Stimulated activated CD4-positive, alpha-beta T cell treated with anti-CD3 and anti-CD28 coated beads, Interleukin-2, amount 100 ng/mL, for 24 hours (primary cell): ENCODE results near the gene CRIM1.

Experiments
- DNase-seq, 2 donors: peaks; one replicate each; pipeline ENCODE4 v3.0.0-alpha.2; 2020

CRIM1 gene

GRCh38 chr2:36490749-36491148 is 135.2 kb downstream of the CRIM1 start:
- DNase-seq: no peak

GRCh38 chr2:36492216-36492945 is 136.8 kb downstream of the CRIM1 start:
- no peak for DNase-seq

GRCh38 chr2:36493306-36493705 is 137.7 kb downstream of the CRIM1 start:
- no peak for DNase-seq

- DNase-seq: no peak
Observed at GRCh38 chr2:36497570-36498163, 142.1 kb downstream of the CRIM1 start.

- no peak for DNase-seq
Observed at GRCh38 chr2:36499128-36499820, 143.7 kb downstream of the CRIM1 start.

GRCh38 chr2:36500072-36500471 is 144.5 kb downstream of the CRIM1 start:
- DNase-seq: no peak

GRCh38 chr2:36502081-36502480 is 146.5 kb downstream of the CRIM1 start:
- no peak for DNase-seq

GRCh38 chr2:36507408-36507812 is 151.8 kb downstream of the CRIM1 start:
- DNase-seq: peak; percentile 23 to 27

- no peak for DNase-seq
Observed at GRCh38 chr2:36509075-36509474, 153.5 kb downstream of the CRIM1 start.

GRCh38 chr2:36511858-36512603 is 156.5 kb downstream of the CRIM1 start:
- DNase-seq: no peak

GRCh38 chr2:36512705-36513104 is 157.1 kb downstream of the CRIM1 start:
- no peak for DNase-seq

GRCh38 chr2:36513661-36514060 is 158.1 kb downstream of the CRIM1 start:
- no peak for DNase-seq

- DNase-seq: no peak
Observed at GRCh38 chr2:36515538-36515937, 160.0 kb downstream of the CRIM1 start.

- no peak for DNase-seq
Observed at GRCh38 chr2:36516136-36516870, 160.7 kb downstream of the CRIM1 start.

- DNase-seq: no peak
Observed at GRCh38 chr2:36520431-36520830, 164.9 kb downstream of the CRIM1 start.

GRCh38 chr2:36523153-36523552 is 167.6 kb downstream of the CRIM1 start:
- no peak for DNase-seq

GRCh38 chr2:36525245-36525644 is 169.7 kb downstream of the CRIM1 start:
- DNase-seq: no peak

- DNase-seq: no peak
Observed at GRCh38 chr2:36526226-36526625, 170.6 kb downstream of the CRIM1 start.

GRCh38 chr2:36528274-36528673 is 172.7 kb downstream of the CRIM1 start:
- DNase-seq: no peak

- no peak for DNase-seq
Observed at GRCh38 chr2:36528766-36529392, 173.3 kb downstream of the CRIM1 start.

GRCh38 chr2:36530178-36530982 is 174.8 kb downstream of the CRIM1 start:
- no peak for DNase-seq
